ENCODE data around the gene AGTPBP1. TPM values are rescaled to one million over a fixed set of nuclear protein-coding genes. Genes with fewer than 3 reads are reported as not detected.
A peak's percentile ranks its signal among the peaks of the same experiment; 100 is the strongest.

AGTPBP1 gene
- total RNA-seq, 4 donors from 2014 or later, result 12.9 to 36.6 (median 29.1) TPM

GRCh38 chr9:85741095-85741874, 469 bp downstream of the AGTPBP1 start:
- no peaks in the 10 kb centered on the region for H3K9me3 ChIP-seq
- peak in 1 of 2 donors; percentile 32 for DNase-seq
- no peaks in the 10 kb centered on the region for H3K27me3 ChIP-seq
- H3K27ac ChIP-seq, result peak overlapping the region; percentile 74 to 78
- TF ChIP-seq, protein P1, sequence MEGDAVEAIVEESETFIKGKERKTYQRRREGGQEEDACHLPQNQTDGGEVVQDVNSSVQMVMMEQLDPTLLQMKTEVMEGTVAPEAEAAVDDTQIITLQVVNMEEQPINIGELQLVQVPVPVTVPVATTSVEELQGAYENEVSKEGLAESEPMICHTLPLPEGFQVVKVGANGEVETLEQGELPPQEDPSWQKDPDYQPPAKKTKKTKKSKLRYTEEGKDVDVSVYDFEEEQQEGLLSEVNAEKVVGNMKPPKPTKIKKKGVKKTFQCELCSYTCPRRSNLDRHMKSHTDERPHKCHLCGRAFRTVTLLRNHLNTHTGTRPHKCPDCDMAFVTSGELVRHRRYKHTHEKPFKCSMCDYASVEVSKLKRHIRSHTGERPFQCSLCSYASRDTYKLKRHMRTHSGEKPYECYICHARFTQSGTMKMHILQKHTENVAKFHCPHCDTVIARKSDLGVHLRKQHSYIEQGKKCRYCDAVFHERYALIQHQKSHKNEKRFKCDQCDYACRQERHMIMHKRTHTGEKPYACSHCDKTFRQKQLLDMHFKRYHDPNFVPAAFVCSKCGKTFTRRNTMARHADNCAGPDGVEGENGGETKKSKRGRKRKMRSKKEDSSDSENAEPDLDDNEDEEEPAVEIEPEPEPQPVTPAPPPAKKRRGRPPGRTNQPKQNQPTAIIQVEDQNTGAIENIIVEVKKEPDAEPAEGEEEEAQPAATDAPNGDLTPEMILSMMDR (IDR thresholded peaks at IDR 0.05), result no peak
- TF ChIP-seq POLR2A (IDR thresholded peaks at IDR 0.05), result no peak
- peak overlapping the region; percentile 66 to 85 for H3K4me3 ChIP-seq
- H3K4me1 ChIP-seq, result no peaks in the 10 kb centered on the region
- no peaks in the 10 kb centered on the region for H3K36me3 ChIP-seq
- intact Hi-C loops (cut with DNase I; ENCODE audit: low total_unique reads), result no loop called here

DNA sequence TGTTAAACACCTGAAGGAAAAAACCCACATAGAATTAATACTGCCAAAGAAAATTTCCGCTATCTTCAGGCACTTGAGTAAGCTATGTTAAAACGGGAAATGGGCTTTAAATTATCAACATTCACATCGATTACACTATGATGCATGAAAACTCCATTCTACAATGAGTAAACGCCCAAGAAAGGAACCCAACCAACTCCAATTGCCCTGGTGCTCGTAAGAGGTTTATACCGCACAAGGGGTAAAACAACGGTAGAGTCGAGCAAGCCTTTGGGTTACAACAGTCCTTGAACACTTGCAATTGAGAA, 1.0 kb downstream of the AGTPBP1 start:
- Histone ChIP-seq H3K27ac (peak overlapping the region; percentile 74 to 78), H3K4me1 (no peaks in the 10 kb centered on the region), H3K9me3 (no peaks in the 10 kb centered on the region), H3K27me3 (no peaks in the 10 kb centered on the region), H3K36me3 (no peaks in the 10 kb centered on the region), H3K4me3 (peak overlapping the region; percentile 66 to 85)
- TF ChIP-seq, protein P1 (IDR thresholded peaks at IDR 0.05), result no peak
- TF ChIP-seq POLR2A (IDR thresholded peaks at IDR 0.05), result no peak
- DNase-seq, result no peak
- intact Hi-C loops (cut with DNase I; ENCODE audit: low total_unique reads), result no loop called here

GRCh38 chr9:85738509-85738908, 3.2 kb downstream of the AGTPBP1 start:
- TF ChIP-seq POLR2A (IDR thresholded peaks at IDR 0.05), result no peak
- TF ChIP-seq, protein P1 (IDR thresholded peaks at IDR 0.05), result no peak
- Histone ChIP-seq H3K4me3 (no peak overlapping the region), H3K27me3 (no peaks in the 10 kb centered on the region), H3K4me1 (no peaks in the 10 kb centered on the region), H3K36me3 (no peaks in the 10 kb centered on the region), H3K9me3 (no peaks in the 10 kb centered on the region), H3K27ac (no peak overlapping the region)
- DNase-seq, result no peak
- intact Hi-C loops (cut with DNase I; ENCODE audit: low total_unique reads), result no loop called here

DNA sequence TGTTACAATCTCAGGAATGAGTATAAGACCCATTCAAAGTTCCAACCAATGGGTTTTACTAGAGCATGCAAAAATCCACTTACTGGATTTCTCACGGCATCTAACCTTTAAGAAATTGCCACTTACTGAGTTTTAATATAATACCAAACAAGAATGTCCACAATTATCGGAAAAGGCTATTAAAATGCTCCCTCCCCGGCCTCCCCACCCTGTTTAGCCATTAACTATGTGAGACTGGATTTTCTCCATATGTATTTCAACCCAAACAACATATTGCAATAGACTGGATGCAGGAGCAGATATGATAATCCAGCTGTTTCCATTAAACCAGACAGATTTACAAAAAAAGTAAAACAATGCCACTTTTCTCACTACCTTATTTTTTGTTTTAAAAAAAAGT, 4.1 kb downstream of the AGTPBP1 start:
- Histone ChIP-seq H3K27ac (no peak overlapping the region), H3K4me1 (no peaks in the 10 kb centered on the region), H3K27me3 (no peaks in the 10 kb centered on the region), H3K4me3 (no peak overlapping the region), H3K36me3 (no peaks in the 10 kb centered on the region), H3K9me3 (no peaks in the 10 kb centered on the region)
- intact Hi-C loops (cut with DNase I; ENCODE audit: low total_unique reads), result no loop called here
- DNase-seq, result no peak
- TF ChIP-seq POLR2A (IDR thresholded peaks at IDR 0.05), result no peak
- TF ChIP-seq, protein P1 (IDR thresholded peaks at IDR 0.05), result no peak

DNA sequence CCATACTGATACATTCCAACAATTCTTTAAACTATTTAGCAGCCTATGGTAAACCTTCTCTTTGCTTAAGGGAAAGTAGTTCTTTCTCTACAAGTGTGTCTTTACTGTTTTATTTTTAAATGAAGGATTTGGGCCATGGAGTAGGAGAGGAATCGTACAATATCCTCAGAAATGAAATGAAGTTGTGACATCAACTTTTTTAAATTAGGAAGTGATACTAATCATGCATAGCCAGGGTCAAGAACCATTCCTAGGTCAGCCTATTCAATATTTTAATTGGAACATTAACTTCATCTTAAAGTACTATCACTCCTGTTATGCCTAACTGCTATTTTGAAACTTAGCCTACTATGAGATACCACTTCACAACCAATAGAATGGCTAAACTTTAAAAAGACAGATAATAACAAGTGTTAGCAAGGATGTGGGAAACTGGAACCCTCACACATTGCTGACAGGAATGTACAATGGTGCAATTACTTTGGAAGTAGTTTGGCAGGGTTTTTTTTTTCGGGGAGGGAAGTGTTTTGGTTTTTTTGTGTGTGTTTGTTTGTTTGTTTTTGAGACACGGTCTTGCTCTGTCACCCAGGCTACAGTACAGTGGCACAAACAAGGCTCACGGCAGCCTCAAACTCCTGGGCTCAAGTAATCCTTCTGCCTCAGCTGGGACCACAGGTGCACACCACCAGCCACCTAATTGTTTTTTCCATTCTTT, 10.7 kb downstream of the AGTPBP1 start:
- Histone ChIP-seq H3K4me1 (no peaks in the 10 kb centered on the region), H3K9me3 (no peaks in the 10 kb centered on the region), H3K27me3 (no peaks in the 10 kb centered on the region), H3K36me3 (no peaks in the 10 kb centered on the region), H3K4me3 (no peak overlapping the region), H3K27ac (no peak overlapping the region)
- intact Hi-C loops (cut with DNase I; ENCODE audit: low total_unique reads), result no loop called here
- DNase-seq, result no peak
- no peak for TF ChIP-seq POLR2A (IDR thresholded peaks at IDR 0.05)
- TF ChIP-seq, protein P1 (IDR thresholded peaks at IDR 0.05), result no peak
